Right renal cortex interstitium (tissue), 3 donors: ENCODE data around the gene ZNF646. TPM values are rescaled to one million over a fixed set of nuclear protein-coding genes. Genes with fewer than 3 reads are reported as not detected.

ENCODE experiments used
- DNase-seq, 3 donors: peaks; one replicate each; pipeline ENCODE4 v3.0.0-alpha.2; 2013; ENCODE audit warnings: low read depth in 3 of 3, low spot score in 2 of 3
- polyA plus RNA-seq, 3 donors: library from polyadenylated mRNA; unstranded; fragments of 120-200 nt; gene quantifications; one replicate each; pipeline ENCODE4 v1.2.1, GENCODE V29; 2013; ENCODE audit not compliant: insufficient read length in 3 of 3

ZNF646 gene
- polyA plus RNA-seq, 3 donors = 10.8 to 11.9 (median 11.7) TPM

DNA sequence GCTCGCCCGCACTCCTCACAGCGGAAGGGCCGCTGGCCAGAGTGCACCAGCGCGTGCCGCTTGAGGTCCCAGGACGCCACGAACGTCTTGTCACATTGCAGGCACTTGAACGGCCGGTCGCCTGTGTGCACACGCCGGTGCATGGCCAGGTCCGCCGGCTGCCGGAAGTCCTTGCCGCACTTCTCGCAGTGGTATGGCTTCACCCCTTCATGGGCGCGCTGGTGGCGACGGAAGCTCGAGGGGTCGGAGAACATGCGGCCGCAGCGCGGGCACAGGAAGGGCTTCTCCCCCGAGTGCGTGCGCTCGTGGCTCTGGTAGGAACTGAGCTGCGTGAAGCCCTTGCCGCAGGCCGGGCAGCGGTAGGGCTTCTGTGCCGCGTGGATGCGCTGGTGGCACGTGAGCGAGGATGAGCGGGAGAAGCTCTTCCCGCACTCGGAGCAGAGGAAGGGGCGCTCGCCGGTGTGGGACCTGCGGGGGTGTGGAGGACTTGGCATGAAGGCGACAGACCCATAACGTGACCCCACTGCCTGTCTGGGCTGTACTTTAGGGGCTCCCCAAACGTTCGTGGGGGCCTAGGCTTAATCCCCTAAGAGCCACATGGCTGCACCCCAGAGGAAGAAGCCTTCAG is 12.3 kb upstream of the ZNF646 start:
- no peak for DNase-seq

DNA sequence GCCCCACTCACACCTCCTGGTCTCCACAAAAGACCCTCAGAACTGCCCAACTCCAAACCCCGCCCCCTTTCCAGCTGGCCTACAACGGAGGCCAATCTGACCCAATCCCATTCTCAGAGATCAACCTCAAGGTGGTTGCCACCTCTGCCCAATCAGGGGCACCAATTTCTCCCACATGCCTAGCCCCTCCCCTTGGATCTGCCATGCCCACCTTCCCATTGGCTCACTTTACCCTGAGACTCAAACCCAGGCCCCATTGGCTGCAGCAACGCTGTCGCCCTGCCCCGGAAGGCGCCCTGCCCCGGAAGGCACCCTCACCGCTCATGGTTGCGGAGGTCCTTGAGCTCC is 10.8 kb upstream of the ZNF646 start:
- DNase-seq = no peak

DNA sequence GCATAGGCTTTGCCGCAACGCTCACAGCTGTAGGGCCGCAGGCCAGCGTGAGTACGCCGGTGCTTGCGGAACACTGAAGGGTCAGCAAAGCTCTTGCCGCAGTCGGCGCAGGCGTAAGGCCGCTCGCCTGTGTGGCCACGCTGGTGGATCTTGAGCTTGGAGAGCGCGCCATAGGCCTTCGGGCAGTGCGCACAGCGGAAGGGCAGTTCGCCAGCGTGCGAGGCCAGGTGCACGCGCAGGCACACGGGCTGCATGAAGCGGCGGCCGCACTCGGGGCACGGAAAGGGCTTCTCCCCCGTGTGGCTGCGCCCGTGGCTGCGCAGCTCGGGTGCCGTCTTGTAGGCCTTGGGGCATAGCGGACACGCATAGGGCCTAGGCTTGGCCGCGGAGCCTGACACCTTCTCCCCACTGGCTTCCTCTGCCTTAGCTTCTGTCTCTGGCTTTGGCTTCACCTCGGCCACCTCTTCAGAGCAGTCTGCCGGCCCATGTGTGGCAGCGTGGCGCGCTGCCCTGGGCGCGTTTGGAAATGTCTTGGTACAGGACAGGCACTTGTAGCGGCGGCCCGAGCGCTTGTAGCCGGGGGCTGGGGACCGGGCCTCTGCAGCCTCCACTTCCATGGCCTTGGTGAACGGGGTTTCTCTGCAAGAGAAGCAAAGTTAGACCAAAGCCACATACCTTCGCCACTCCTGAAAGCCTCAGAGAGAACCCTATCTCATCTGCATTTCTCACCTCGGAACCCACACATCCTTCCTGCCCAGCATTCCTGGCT is 10.2 kb upstream of the ZNF646 start:
- no peak for DNase-seq

DNA sequence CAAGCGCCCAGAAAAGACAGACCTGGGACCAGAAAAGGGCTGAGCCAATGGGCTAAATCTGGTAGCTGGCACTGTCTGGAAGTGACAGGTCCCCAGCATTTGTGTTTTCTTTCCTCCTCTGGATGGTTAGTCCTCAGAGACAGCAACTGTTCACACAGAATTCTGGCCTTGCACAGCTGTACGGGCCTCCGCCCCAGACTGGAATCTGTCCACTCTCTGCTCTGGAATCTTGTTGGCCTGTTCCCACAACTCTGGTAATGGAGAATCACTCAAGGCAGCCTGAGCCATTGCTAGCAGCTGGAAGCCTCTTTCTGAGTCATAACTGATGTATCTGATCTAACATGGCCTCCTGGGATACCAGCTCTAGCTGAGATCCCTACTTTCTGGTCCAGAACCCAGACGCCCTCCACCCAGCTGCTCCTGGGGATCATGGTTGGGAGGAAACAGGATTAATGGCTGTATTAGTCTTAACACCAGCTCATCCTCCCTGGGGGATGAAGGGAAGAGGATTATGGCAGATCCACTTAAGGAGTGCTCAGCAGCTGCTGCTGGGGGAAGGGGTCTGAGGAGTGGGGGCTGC is 9.2 kb upstream of the ZNF646 start:
- no peak for DNase-seq

DNA sequence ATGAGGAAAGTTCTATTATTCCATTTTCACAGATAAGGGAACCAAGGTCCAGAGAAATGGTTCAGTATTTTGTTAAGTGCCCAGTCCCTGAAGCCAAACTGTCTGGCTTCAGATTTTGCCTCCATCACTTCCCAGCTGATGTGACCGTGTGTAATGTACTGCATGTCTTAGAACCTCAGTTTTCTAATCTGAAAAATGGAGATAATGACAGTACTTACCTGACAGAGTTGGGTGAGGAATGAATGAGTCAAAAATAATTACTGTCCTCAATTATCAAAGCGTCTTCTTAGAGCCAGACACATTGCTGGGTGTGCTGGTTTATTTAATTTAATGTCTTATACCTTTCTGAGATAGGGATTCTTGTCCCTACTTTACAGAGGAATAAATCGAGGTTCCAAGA is 6.9 kb upstream of the ZNF646 start:
- no peak for DNase-seq

DNA sequence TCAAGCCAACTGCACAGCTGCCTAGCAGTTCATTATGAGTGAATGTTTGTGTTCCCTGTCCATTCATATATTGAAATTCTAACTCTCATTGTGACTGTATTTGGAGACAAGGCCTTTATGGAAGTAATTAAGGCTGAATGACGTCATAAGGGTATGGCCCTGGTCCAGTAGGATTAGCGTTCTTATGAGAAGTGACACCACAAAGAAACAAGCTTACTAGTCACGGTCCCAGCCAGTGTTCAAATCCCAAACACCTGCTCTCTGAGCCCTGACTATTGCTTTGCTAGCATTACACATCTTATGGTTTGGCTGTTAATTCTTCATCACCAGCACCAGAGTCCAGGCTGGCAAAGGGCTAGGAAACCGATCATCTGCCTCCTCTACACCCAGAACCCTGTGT is 2.4 kb upstream of the ZNF646 start:
- no peak for DNase-seq

DNA sequence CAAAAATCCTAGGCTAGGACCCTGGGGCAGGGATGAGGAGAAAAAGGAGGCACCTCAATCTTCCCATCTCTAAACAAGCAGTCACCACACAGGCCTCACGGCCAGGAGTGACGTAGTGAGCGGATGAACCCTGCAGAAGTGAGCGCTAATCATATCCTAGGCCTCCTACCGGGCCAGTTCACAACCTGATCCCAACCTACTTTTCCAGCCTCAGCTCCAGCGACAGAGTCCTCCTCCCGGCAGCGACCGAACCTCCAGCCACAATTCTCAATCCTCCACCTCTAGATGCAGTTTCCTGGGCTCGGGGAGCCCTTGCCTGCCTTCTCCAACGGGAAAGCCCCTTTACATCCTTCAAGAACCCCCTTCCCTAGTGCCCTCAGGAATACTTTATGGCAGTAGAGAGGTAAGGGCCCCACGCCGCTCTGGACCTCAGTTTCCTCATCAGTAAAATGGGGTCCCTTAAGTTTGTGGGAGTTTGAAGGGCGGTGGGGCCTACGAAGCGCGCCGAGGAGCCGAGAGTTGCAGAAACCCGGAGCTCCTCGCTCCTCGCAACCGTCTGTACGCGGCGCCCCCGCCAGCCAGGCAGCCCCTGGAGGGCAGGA is 1.6 kb upstream of the ZNF646 start:
- no peak for DNase-seq

DNA sequence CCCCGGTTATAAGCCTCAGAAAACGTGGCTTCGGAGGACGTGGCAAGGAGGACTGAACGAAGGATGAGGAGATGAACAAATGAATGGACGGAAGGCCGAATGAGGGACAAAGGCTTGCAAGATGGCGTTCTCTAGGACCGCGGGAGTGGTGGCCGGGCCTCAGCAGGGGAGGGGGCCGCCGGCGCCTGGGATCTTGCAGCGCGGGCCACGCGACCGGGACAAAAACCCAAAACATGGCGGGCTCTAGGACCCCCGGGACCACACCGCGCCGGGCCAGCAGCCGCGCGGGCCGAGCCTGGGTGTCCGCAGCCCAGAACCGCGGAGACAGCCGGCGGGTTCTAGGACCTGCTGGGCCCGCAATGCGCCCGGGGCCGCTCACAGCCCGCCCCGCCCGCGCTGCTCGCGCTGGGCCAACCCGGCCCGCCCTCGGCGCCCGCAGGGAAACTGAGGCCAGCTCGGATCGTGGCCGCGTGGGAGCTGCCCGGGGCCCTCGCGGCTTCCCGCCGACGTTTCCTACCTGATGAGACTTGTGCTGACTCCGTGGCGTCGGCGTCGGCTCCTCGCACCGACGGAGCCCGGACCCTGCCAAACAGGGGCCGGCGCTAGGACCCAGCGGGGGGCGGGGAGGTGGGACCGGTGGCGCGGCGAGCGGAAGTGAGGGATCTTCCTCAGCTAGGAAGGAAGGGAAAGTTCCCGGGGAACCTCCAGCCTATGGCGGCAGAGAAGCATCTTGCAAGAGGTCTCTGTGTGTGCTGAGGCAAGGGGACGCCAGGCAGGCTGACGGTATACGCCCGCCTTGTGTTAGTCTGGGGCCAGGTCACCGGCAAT is 866 bp upstream of the ZNF646 start:
- peak; percentile 84 to 85 (median 85) for DNase-seq

DNA sequence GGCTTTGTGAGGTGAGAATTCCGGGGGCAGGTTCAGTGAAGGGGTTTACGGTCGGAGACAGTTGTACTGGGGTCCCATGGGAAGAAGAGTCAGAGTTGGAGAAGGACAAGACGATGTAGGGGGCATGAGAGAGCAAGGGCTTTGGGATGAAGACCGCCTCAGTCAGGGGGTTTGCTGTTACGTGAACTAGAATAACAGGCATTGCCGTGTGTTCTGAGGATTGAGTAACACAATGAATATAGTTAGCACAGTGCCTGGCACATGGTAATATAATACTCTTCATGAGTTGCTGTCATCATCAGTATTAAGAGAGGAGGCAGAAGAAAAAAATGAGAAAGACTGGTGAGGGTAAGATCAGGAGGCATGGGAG is 577 bp downstream of the ZNF646 start:
- DNase-seq = no peak

DNA sequence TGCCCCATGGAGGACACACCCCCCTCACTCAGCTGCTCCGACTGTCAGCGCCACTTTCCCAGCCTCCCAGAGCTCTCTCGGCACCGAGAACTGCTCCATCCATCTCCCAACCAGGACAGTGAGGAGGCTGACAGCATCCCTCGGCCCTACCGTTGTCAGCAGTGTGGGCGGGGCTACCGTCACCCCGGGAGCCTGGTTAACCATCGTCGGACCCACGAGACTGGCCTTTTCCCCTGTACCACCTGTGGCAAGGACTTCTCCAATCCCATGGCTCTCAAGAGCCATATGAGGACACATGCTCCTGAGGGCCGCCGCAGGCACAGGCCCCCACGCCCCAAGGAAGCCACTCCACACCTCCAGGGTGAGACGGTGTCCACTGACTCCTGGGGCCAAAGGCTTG is 2.1 kb downstream of the ZNF646 start:
- no peak for DNase-seq

DNA sequence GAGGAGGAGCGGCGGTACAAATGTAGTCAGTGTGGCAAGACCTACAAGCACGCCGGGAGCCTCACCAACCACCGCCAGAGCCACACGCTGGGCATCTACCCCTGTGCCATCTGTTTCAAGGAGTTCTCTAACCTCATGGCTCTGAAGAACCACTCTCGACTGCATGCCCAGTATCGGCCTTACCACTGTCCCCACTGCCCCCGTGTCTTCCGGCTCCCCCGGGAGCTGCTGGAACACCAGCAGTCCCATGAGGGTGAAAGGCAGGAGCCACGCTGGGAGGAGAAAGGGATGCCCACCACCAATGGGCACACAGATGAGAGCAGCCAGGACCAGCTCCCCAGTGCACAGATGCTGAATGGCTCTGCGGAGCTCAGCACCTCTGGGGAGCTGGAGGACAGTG is 2.8 kb downstream of the ZNF646 start:
- DNase-seq = no peak

DNA sequence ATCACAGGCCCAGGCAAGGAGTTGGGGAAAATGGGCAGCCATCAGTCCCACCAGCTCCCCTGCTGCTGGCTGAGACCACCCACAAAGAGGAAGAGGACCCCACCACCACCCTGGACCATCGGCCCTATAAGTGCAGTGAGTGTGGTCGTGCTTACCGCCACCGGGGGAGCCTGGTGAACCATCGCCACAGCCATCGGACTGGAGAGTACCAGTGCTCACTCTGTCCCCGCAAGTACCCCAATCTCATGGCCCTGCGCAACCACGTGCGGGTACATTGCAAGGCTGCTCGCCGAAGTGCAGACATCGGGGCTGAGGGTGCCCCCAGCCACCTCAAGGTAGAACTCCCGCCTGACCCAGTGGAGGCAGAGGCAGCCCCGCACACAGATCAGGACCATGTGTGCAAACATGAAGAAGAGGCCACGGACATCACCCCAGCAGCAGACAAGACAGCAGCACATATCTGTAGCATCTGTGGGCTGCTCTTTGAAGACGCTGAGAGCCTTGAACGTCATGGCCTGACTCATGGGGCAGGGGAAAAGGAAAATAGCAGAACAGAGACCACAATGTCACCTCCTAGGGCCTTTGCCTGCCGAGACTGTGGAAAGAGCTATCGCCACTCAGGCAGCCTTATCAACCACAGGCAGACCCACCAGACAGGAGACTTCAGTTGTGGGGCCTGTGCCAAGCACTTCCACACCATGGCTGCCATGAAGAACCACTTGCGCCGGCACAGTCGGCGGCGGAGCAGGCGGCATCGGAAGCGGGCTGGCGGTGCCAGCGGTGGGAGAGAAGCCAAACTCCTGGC is 3.6 kb downstream of the ZNF646 start:
- no peak for DNase-seq

DNA sequence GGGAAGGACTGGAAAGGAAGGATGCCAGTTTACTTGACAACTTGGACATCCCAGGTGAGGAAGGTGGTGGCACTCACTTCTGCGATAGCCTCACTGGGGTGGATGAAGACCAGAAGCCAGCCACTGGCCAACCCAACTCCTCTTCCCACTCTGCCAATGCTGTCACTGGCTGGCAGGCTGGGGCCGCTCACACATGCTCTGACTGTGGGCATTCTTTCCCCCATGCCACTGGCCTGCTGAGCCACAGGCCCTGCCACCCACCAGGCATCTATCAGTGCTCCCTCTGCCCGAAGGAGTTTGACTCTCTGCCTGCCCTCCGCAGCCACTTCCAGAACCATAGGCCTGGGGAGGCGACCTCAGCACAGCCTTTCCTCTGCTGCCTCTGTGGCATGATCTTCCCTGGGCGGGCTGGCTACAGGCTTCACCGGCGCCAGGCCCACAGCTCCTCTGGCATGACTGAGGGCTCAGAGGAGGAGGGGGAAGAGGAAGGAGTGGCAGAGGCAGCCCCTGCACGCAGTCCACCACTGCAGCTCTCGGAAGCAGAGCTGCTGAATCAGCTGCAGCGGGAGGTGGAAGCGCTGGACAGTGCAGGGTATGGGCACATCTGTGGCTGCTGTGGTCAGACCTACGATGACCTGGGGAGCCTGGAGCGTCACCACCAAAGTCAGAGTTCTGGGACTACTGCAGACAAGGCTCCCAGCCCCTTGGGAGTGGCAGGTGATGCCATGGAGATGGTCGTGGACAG is 4.5 kb downstream of the ZNF646 start:
- no peak for DNase-seq

DNA sequence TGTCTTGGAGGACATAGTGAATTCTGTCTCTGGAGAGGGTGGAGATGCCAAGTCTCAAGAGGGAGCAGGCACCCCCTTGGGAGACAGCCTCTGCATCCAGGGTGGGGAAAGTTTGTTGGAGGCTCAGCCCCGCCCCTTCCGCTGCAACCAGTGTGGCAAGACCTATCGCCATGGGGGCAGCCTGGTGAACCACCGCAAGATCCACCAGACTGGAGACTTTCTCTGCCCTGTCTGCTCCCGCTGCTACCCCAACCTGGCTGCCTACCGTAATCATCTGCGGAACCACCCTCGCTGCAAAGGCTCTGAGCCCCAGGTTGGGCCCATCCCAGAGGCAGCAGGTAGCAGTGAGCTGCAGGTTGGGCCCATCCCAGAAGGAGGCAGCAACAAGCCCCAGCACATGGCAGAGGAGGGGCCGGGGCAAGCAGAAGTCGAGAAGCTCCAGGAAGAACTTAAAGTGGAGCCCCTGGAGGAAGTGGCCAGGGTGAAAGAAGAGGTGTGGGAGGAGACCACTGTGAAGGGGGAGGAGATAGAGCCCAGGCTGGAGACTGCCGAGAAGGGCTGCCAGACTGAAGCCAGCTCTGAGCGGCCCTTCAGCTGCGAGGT is 5.2 kb downstream of the ZNF646 start:
- DNase-seq = no peak

DNA sequence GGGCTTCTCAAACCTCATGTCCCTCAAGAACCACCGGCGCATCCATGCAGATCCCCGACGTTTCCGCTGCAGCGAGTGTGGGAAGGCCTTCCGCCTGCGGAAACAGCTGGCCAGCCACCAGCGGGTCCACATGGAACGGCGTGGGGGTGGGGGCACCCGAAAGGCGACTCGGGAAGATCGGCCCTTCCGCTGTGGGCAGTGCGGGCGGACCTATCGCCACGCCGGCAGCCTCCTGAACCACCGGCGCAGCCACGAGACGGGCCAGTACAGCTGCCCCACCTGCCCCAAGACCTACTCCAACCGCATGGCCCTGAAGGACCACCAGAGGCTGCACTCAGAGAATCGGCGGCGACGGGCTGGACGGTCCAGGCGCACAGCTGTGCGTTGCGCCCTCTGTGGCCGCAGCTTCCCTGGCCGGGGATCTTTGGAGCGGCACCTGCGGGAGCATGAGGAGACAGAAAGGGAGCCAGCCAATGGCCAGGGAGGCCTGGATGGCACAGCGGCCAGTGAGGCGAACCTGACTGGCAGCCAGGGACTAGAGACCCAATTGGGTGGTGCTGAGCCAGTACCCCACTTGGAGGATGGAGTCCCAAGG is 5.9 kb downstream of the ZNF646 start:
- DNase-seq = no peak

DNA sequence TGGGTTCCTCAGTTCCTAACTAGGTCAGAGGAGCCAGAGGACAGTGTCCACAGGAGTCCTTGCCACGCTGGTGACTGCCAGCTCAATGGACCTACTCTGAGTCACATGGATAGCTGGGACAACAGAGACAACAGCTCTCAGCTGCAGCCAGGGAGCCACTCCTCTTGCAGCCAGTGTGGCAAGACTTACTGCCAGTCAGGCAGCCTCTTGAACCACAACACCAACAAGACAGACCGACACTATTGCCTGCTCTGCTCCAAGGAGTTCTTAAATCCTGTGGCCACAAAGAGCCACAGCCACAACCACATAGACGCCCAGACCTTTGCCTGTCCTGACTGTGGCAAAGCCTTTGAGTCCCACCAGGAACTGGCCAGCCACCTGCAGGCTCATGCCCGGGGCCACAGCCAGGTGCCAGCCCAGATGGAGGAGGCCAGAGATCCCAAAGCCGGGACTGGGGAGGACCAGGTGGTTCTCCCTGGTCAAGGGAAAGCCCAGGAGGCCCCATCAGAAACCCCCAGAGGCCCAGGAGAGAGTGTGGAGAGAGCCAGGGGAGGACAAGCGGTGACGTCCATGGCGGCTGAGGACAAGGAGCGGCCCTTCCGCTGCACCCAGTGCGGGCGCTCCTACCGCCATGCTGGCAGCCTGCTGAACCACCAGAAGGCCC is 6.7 kb downstream of the ZNF646 start:
- DNase-seq = no peak

DNA sequence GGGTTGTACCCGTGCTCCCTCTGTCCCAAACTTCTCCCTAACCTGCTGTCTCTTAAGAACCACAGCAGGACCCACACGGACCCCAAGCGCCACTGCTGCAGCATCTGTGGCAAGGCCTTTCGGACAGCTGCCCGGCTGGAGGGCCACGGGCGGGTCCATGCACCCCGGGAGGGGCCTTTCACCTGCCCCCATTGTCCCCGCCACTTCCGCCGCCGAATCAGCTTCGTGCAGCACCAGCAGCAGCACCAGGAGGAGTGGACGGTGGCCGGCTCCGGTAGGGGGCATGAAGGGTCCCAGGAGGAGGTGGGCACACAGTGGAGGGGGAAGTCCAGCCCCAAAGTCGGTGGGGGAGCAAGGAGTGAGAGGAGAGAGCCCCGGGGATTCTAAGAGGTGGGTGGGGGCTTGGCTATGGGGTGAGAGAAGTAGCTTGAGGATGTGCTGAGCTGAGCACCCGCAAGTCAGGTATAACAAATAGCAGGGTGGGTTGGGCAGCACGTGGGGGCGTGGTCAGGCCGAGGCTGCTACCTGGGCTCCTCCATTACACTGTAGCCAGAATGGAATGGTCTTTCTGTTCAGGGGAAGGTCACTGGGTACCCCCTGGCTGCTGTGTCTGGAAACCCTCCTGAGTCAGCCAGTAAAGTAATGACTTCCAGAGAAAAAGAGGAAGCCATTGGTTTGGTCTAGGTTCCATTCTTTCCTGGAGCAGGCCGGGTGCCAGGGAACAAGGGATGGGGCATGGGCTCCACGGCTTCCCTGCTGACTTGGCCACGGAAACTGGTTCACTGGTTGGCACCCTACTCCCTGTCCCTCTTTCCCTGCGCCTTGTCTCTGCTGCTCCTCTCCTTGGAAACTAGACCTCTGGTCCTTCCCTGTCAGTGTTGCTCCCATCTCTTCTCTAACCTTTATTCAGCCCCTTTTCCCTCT is 7.5 kb downstream of the ZNF646 start:
- DNase-seq = no peak
